Effector CD8-positive, alpha-beta T cell (primary cell): ENCODE measurements around the gene DNAJC2.

ENCODE experiments used
- DNase-seq: peaks from one replicate; lab custom pipeline; 2025; lab: John Stamatoyannopoulos, UW
- total RNA-seq, 4 experiments: gene quantifications; one replicate each; lab custom pipeline; 2026; lab: John Stamatoyannopoulos, UW

Gene DNAJC2, protein sequence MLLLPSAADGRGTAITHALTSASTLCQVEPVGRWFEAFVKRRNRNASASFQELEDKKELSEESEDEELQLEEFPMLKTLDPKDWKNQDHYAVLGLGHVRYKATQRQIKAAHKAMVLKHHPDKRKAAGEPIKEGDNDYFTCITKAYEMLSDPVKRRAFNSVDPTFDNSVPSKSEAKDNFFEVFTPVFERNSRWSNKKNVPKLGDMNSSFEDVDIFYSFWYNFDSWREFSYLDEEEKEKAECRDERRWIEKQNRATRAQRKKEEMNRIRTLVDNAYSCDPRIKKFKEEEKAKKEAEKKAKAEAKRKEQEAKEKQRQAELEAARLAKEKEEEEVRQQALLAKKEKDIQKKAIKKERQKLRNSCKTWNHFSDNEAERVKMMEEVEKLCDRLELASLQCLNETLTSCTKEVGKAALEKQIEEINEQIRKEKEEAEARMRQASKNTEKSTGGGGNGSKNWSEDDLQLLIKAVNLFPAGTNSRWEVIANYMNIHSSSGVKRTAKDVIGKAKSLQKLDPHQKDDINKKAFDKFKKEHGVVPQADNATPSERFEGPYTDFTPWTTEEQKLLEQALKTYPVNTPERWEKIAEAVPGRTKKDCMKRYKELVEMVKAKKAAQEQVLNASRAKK
- total RNA-seq: 51.8 to 101 (median 69.2) reads per million in 4 experiments

- DNase-seq: peak; percentile 74
These were observed at the start of gene DNAJC2 for GRCh38 chr7:103344453-103345149. DNAJC2 (minus strand) TSS chr7:103344767; CDS start chr7:103344622, 145 bp downstream.

DNA sequence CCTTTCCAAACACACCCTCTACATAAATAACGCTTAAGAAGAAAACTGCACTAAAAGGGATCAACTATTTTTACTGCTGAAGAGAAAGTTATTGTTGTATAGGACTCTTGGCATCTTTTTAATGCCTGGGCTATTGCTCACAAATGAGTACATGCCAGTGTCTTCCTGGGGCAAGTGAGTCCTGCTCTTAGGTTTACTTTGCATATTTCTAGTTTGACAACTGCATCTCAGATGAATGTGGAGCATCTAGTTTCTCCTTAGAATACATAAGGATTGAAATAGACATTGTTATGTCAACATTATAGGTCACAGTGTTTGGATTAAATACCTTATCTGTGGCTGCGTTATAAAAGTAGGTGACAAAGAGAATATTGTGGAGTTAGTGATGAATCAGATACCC lies 47.4 kb upstream of the DNAJC2 start:
- DNase-seq: no peak

- no peak for DNase-seq
These were observed 46.6 kb upstream of the DNAJC2 start for GRCh38 chr7:103391150-103391549.

DNA sequence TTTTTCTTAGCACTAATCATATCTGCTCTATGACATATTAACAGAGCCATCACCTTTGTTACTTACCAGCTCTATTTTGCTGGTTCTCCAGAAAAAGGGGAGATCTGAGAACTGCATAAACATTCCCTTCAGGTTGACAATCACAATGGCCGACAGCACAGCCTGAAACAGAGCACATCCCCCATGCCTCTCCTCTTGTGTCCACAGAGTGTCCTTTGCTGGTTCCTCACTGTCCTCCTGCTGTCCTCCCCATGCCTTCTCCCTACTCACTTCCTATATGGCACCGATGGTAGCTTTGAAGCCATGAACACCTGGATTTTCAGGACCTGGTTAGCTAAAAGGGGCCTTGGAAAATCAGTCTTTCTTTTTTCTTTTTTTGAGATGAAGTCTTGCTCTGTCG lies 44.7 kb upstream of the DNAJC2 start:
- DNase-seq: no peak

DNA sequence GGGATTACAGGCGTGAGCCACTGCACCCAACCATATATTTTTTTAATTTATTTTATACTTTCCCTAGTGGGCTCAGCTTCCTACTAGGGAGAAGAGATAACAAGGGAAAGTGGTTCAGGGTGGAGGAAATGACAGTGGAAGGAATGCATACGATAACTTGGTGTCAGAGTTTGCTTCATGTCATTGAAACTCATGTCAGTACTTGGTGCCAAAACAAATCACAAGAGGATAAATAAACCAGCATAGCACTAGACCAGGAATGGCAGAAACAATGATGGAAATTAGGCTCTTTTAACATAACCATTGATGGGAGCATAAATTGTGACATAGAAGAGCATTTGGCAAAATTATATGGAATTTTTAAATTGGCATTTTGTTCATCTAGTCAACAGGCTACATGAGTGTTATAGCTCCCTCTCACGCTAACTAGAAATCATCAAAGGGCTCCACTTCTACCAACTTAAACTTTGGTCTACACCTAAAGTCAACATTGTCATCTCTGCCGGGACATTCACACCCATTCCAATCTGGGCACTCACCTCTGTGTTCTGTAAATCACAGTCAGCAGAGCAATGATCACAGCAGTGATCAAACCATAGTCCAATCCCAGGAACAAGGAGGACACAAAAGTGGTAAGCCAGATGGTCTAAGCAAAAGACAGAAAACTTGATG lies 44.0 kb upstream of the DNAJC2 start:
- DNase-seq: no peak

DNA sequence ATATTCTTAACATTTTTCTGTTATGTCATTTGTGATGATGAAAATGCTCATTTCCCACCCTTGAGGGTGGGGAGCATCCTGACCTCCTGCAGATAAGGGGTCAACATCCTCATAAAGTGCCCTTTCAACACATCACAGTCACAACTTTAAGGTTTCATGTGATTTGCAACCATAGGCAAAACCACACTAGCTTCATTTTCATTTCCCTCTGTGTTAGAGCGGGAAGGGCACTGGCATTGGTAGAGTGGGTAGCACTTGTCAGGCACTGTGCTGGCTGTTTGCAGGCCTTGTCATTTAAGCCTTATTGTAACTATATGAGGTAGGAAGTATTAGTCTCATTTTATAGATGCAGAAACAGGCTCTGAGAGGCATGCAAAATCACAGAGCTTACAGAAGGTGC lies 42.7 kb upstream of the DNAJC2 start:
- DNase-seq: no peak

- DNase-seq: no peak
These were observed 37.5 kb upstream of the DNAJC2 start for GRCh38 chr7:103382032-103382402.

DNA sequence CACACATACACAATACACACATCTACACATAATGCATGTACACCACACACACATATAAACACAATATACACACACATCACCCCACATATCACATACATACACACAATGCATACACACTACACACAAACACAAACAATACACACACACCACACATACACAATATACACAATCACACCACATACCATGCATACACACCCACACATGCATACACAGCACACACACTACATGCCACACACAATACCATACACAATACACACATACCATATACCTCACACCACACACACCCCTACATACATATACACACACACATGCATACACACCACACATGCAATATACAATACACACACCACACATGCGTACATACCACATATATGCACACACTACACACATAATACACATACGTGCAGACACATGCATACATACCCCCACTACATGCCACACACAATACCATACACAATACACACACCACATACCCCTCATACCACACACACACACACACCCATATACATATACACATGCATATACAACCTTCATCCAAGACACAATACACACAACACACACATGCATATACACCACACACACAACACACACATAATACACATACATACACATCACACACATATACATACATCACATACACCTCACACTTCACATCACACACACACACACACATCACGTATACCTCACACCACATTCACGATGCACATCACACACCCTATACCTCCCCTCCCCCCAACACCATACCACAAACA lies 36.9 kb upstream of the DNAJC2 start:
- DNase-seq: no peak

DNA sequence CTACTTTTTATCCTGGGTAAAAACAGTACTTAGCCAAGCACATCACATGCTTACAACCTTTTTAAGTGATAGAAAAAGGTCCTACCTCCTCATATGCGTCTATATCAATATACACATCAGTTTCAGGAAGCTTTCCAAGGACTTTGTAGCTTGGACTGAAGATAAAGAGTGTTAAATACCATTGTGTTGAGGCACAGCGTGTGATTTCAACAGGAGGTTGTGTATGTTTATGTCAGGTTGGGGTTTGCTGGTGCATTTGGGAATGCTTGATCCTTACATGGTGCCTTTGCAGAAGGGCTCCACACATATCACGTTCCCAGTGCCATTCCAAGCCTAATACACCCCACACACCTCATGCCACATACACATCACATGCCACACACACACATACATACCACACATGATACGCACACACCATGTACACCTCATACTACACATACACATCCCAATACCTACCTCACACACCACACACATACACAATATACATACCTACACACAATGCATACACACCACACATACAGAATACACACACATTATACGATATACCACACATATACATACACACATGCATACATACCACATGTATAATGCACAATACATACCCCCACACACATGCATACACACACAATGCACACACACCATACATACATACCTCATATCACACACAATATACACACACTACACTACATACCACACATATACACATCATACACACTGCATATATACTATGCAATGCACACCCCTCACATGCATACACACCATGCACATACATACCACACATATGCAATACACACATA lies 36.0 kb upstream of the DNAJC2 start:
- no peak for DNase-seq

DNA sequence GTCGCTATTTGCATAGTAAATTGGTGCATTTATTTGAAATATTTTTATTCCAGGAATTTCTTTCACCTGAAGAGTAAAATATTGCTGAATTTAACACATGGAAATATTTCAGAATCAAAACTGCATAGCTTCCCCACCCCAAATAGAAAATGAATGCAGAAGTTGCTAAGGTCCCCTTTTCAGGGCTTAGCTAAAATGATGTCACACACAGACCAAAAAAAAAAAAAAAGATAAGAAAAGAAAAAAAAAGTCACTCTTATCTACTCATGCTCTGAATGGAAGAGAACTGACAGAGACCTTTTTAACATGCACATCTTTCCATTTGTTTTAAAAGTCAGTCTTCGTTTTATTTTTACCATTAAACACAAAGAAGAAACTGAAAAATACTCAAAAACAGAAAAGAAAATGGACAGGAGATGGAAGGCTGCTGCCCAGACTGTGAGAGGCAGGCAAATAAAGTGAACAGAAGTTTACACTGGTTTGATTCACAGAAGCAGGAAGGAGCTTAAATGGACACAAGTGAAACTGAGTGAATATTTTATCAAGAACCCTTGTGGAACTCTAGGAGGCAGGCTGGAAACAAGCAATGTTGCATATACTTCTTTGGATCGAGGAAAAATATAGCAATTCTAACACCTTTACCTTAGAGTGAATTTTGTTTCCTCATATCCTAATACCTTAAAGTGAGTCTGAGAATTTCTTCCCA lies 34.9 kb upstream of the DNAJC2 start:
- DNase-seq: no peak

- DNase-seq: no peak
These were observed 29.5 kb upstream of the DNAJC2 start for GRCh38 chr7:103373866-103374643.

- DNase-seq: no peak
These were observed 24.9 kb upstream of the DNAJC2 start for GRCh38 chr7:103369432-103369831.

DNA sequence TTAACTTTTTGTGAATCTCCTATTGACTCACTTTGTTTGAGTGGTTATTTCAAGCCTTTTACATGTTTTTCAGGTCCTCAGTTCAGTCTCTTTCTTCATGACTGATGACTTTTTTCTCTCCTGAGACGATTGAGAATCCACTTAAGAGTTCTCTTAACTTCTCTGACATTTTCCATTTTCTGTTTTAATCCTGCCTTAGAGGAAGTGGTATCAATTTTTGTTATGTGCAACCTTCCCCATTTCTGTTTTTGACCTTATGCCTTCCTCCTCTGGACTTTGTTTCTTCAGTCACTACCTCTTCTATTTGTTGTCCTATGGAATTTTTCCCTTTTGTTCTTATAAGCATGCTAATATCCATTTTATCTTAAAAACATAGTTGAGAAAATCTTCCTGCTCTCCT lies 5.2 kb upstream of the DNAJC2 start:
- no peak for DNase-seq

GRCh38 chr7:103348959-103349358 lies 4.4 kb upstream of the DNAJC2 start:
- no peak for DNase-seq

- DNase-seq: no peak
These were observed 3.9 kb upstream of the DNAJC2 start for GRCh38 chr7:103348452-103348851.

DNA sequence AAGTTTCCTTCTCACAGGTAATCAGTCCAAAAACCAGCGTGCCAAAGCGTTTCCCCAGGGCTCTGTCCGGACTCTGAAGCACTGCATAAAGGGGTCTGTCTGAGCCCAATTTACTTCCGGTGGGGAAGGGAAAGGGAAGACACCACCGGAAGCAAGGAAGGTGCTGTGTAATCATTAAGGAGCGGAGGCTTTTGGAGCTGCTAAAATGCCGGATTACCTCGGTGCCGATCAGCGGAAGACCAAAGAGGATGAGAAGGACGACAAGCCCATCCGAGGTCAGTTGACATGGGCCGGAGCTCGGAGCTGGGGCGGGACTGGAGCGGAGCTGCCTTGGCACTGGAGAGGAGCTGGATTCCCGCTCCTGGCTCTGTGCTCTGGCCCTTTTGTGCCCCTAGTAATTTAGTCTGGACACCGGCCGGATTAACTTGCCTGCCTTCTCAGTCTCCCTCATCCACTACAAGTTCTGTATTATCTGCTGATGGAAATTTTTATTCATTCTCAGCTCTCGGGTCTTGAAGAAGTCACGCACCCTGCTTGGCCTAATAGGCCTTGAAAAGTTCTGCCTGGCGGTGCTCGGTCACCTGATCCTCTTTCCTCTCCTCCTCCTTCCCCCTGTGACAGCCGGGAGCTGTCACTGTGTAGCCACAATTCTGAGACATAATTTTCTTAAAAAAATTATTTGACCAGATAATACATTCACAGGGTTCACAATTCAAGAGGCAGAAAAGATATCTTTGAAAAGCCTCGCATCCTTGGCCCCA lies 3.1 kb upstream of the DNAJC2 start, which contains the start of gene PSMC2:
Gene PSMC2, plus strand, starts transcription at position 137 of the 761 bp plus-strand sequence. Its CDS starts 69 bp downstream, at position 206.
- DNase-seq: peak; percentile 76

- DNase-seq: no peak
These were observed 1.8 kb upstream of the DNAJC2 start for GRCh38 chr7:103346396-103346795.

DNA sequence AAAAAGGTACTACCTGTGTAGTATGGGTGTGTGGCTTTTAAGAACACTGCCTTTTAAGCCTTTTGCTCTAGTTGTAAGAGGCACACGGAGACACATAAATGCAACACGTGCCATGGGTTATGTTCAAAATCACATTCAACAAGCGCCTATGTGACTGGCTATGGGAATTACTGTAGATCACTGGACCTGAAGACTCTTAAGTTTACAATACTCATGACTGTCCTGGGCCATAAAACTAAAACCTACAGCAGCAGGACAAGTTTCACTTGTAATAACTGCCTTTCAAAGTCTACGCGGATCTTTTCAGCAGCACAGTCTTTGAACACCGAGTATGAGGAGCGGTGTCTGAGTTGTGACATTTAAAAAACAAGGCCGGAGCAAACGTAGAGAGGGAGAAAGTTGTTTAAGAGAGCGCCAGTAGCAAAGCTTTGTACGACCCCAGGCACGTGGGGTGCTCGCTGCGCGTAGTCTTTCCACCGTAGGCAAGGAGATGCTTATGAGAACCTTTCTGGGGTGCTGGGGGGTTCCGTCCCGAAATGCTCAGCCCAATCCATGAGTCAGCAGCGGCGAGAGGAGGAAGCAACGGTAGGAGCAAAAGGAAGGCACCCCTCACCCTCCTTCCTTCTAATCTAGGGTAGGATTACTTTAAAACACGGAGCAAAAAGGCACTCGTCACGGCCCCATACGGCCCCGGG lies 662 bp downstream of the DNAJC2 start:
- peak; percentile 10 for DNase-seq
